ENCODE results near the gene NCK1. TPM values are rescaled to one million over a fixed set of nuclear protein-coding genes. Genes with fewer than 3 reads are reported as not detected.
A peak's percentile ranks its signal among the peaks of the same experiment; 100 is the strongest.

NCK1 gene
- total and polyA plus RNA-seq, 2 experiments from 2014 or later = 28.4 to 28.7 TPM

DNA sequence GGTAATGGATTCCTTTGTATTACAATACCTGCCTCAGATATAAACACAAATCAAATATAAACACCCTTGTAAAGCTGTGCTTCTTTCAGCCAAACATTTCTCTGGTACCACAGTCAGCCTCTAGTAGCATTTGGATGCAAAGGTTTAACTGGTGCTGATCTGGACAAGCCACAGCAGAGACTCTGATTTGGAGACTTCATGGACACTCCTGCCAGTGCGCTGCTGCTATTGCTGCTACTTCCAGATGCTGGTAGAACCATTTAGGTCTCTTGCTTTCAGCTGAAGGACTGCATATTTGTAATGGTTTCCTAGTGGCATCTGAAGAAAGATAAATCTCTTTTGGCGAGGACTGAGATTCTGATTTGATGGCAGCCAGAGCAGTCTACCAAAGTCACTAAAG lies 36.9 kb downstream of the NCK1 start (continued):
- TF ChIP-seq EZH2phosphoT487 (IDR thresholded peaks at IDR 0.05; ENCODE audit: unreplicated experiment) = no peak
- TF ChIP-seq ZNF114 (CRISPR knock-in tag; IDR thresholded peaks at IDR 0.05) = no peak
- no peak for TF ChIP-seq ZNF331 (CRISPR knock-in tag; IDR thresholded peaks at IDR 0.05; ENCODE audit: low read depth)
- TF ChIP-seq STAT1 (IDR thresholded peaks at IDR 0.05; ENCODE audit: unreplicated experiment) = no peak
- TF ChIP-seq, protein P1, sequence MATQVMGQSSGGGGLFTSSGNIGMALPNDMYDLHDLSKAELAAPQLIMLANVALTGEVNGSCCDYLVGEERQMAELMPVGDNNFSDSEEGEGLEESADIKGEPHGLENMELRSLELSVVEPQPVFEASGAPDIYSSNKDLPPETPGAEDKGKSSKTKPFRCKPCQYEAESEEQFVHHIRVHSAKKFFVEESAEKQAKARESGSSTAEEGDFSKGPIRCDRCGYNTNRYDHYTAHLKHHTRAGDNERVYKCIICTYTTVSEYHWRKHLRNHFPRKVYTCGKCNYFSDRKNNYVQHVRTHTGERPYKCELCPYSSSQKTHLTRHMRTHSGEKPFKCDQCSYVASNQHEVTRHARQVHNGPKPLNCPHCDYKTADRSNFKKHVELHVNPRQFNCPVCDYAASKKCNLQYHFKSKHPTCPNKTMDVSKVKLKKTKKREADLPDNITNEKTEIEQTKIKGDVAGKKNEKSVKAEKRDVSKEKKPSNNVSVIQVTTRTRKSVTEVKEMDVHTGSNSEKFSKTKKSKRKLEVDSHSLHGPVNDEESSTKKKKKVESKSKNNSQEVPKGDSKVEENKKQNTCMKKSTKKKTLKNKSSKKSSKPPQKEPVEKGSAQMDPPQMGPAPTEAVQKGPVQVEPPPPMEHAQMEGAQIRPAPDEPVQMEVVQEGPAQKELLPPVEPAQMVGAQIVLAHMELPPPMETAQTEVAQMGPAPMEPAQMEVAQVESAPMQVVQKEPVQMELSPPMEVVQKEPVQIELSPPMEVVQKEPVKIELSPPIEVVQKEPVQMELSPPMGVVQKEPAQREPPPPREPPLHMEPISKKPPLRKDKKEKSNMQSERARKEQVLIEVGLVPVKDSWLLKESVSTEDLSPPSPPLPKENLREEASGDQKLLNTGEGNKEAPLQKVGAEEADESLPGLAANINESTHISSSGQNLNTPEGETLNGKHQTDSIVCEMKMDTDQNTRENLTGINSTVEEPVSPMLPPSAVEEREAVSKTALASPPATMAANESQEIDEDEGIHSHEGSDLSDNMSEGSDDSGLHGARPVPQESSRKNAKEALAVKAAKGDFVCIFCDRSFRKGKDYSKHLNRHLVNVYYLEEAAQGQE (IDR thresholded peaks at IDR 0.05; ENCODE audit: unreplicated experiment) = no peak
- TF ChIP-seq NANOG (IDR thresholded peaks at IDR 0.05; ENCODE audit: borderline replicate concordance) = no peak
- TF ChIP-seq EZH2 (IDR thresholded peaks at IDR 0.05; ENCODE audit: low read depth, unreplicated experiment) = no peak
- no peak for TF ChIP-seq CREB1 (CRISPR knock-in tag; IDR thresholded peaks at IDR 0.05; ENCODE audit: low read depth)

DNA sequence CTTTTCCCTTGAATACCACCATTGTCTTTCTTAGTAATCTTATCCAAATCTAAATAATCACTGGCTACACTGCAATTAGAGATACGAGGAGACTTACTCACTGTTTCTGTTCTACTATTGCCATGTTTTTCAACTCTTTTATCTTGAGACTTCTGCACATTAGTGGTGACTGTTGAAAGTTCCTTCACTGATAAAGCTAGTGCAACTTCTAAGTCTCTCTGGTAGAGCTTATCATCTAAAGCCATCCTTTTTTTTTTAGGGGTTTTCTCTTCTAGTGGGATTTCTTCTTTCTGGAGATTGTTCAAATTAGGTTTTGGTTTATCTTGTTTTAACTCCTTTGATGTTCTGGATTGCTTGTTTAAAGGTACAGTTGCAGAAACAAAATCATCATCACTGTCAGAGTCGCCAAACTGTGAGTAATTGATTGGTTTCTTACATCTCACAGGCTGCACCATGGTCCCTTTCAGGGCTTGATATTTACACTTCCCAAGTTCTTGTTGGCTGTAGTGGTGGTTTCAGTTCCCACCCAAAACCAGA lies 37.7 kb downstream of the NCK1 start:
- Histone ChIP-seq H3K9me2 (ENCODE audit: insufficient read depth) (no peaks in the 10 kb centered on the region), H3K27me3 (ENCODE audit: insufficient read depth) (no peaks in the 10 kb centered on the region), H3K4me3 (no peak overlapping the region), H3K79me2 (replicated peaks; ENCODE audit: insufficient read depth) (peaks cover 100% of the 10 kb centered on the region), H3K27ac (ENCODE audit: low read depth) (no peak overlapping the region), H4K20me1 (replicated peaks; ENCODE audit: insufficient read depth) (peaks cover 8% of the 10 kb centered on the region), H3K4me2 (no peak overlapping the region), H3K4me1 (ENCODE audit: insufficient read depth) (peaks cover 60% of the 10 kb centered on the region), H2AFZ (no peak overlapping the region), H3F3A (replicated peaks; ENCODE audit: low read depth) (no peaks in the 10 kb centered on the region), H3K36me3 (ENCODE audit: insufficient read depth) (no peaks in the 10 kb centered on the region)
- 0 out of 2 replicates have a peak overlapping the region, but pooled peaks have one; percentile 53 for H3K27ac Mint-ChIP-seq
- H3K9me3 Mint-ChIP-seq = no peaks in the 10 kb centered on the region; the same call in 2 of the 3 replicates
- DNase-seq (ENCODE audit: low spot score) (no peak), ATAC-seq (no peak)
- H3K27me3 Mint-ChIP-seq (ENCODE audit: insufficient read depth, low read depth, poor library complexity) = peaks cover 3% of the 10 kb centered on the region
- peaks cover 51% of the 10 kb centered on the region for H3K4me1 Mint-ChIP-seq
- H3K4me3 Mint-ChIP-seq = no peak overlapping the region
- peaks cover 12% of the 10 kb centered on the region for H3K36me3 Mint-ChIP-seq (ENCODE audit: low read depth)
- no peak for TF ChIP-seq ZNF114 (CRISPR knock-in tag; IDR thresholded peaks at IDR 0.05)
- no peak for TF ChIP-seq POLR2AphosphoS5 (IDR thresholded peaks at IDR 0.05; ENCODE audit: low read depth)
- TF ChIP-seq, protein P2, sequence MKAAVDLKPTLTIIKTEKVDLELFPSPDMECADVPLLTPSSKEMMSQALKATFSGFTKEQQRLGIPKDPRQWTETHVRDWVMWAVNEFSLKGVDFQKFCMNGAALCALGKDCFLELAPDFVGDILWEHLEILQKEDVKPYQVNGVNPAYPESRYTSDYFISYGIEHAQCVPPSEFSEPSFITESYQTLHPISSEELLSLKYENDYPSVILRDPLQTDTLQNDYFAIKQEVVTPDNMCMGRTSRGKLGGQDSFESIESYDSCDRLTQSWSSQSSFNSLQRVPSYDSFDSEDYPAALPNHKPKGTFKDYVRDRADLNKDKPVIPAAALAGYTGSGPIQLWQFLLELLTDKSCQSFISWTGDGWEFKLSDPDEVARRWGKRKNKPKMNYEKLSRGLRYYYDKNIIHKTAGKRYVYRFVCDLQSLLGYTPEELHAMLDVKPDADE (IDR thresholded peaks at IDR 0.05) = no peak
- TF ChIP-seq JUNB (IDR thresholded peaks at IDR 0.05; ENCODE audit: unreplicated experiment) = no peak
- TF ChIP-seq, protein P3, sequence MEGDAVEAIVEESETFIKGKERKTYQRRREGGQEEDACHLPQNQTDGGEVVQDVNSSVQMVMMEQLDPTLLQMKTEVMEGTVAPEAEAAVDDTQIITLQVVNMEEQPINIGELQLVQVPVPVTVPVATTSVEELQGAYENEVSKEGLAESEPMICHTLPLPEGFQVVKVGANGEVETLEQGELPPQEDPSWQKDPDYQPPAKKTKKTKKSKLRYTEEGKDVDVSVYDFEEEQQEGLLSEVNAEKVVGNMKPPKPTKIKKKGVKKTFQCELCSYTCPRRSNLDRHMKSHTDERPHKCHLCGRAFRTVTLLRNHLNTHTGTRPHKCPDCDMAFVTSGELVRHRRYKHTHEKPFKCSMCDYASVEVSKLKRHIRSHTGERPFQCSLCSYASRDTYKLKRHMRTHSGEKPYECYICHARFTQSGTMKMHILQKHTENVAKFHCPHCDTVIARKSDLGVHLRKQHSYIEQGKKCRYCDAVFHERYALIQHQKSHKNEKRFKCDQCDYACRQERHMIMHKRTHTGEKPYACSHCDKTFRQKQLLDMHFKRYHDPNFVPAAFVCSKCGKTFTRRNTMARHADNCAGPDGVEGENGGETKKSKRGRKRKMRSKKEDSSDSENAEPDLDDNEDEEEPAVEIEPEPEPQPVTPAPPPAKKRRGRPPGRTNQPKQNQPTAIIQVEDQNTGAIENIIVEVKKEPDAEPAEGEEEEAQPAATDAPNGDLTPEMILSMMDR (conservative IDR thresholded peaks at IDR 0.05; ENCODE audit: low read depth in 2 of 2) = no peak
- no peak for TF ChIP-seq NANOG (IDR thresholded peaks at IDR 0.05; ENCODE audit: borderline replicate concordance)
- TF ChIP-seq ZNF331 (CRISPR knock-in tag; IDR thresholded peaks at IDR 0.05; ENCODE audit: low read depth) = no peak
- TF ChIP-seq, protein P1 (IDR thresholded peaks at IDR 0.05; ENCODE audit: unreplicated experiment) = no peak
